Activated CD4-positive, alpha-beta T cell treated with anti-CD3 and anti-CD28 coated beads, Interleukin-2, amount 10 ng/mL, durations not matched to agents 24 days and 14 days (primary cell): ENCODE measurements around the gene PKDREJ. TPM values are rescaled to one million over a fixed set of nuclear protein-coding genes. Genes with fewer than 3 reads are reported as not detected.
"Not testable (repeated sequence)": the region's sequence is repeated elsewhere in the genome, so short reads cannot be mapped to it uniquely, and the experiment has no call there.

Experiments used
- DNase-seq: peaks from one replicate; pipeline ENCODE4 v3.0.0; 2022
- H3K27ac Mint-ChIP-seq: one replicate; pipeline ENCODE4 v1.8.0; 2022; ENCODE audit warnings: mild to moderate bottlenecking, mixed read lengths
- H3K27me3 Mint-ChIP-seq: one replicate; pipeline ENCODE4 v1.8.0; 2022; ENCODE audit warnings: mixed read lengths
- H3K36me3 Mint-ChIP-seq: one replicate; pipeline ENCODE4 v1.8.0; 2022; ENCODE audit warnings: low read depth, mild to moderate bottlenecking, mixed read lengths
- H3K4me1 Mint-ChIP-seq: one replicate; pipeline ENCODE4 v1.8.0; 2021; ENCODE audit warnings: mixed read lengths
- H3K4me3 Mint-ChIP-seq: one replicate; pipeline ENCODE4 v1.8.0; 2022; ENCODE audit warnings: mild to moderate bottlenecking, moderate library complexity, mixed read lengths
- H3K9me3 Mint-ChIP-seq: one replicate; pipeline ENCODE4 v1.8.0; 2021; ENCODE audit warnings: mixed read lengths
- intact Hi-C: fragments of 100-400 bp; cut with micrococcal nuclease; formaldehyde crosslinking; loops from one replicate; pipeline ENCODE4 v1.15.1; 2023
- total RNA-seq: library from RNA; stranded (reverse); gene quantifications from 2 replicates; pipeline ENCODE4 v1.2.3, GENCODE V29; 2022

PKDREJ gene
- total RNA-seq, 1 donor from 2014 or later: not detected

- H3K27me3 Mint-ChIP-seq: peaks cover 64% of the 10 kb centered on the region
These were observed 1.4 kb upstream of the PKDREJ start for GRCh38 chr22:46264520-46264919.

GRCh38 chr22:46262449-46263215 is 511 bp downstream of the PKDREJ start:
- peak; percentile 77 for DNase-seq
- Mint-ChIP-seq H3K27me3 (peaks cover 80% of the 10 kb centered on the region), H3K4me3 (peak overlapping the region; percentile 53), H3K27ac (no peak overlapping the region), H3K9me3 (peaks cover 13% of the 10 kb centered on the region), H3K36me3 (peaks cover 11% of the 10 kb centered on the region), H3K4me1 (peaks cover 6% of the 10 kb centered on the region)
- intact Hi-C loops: no loop called here

More at GRCh38 chr22:46264520-46264919, 1.4 kb upstream of the PKDREJ start:
- H3K27ac Mint-ChIP-seq, intact Hi-C loops, DNase-seq, H3K4me3 Mint-ChIP-seq: not testable (repeated sequence)
- peaks cover 15% of the 10 kb centered on the region for H3K36me3 Mint-ChIP-seq
- H3K9me3 Mint-ChIP-seq: peaks cover 13% of the 10 kb centered on the region
- peaks cover 11% of the 10 kb centered on the region for H3K4me1 Mint-ChIP-seq

GRCh38 chr22:46260038-46260437 is 3.1 kb downstream of the PKDREJ start:
- peaks cover 69% of the 10 kb centered on the region for H3K27me3 Mint-ChIP-seq
- H3K4me3 Mint-ChIP-seq: no peak overlapping the region
- H3K36me3 Mint-ChIP-seq: peaks cover 5% of the 10 kb centered on the region
- no peak for DNase-seq
- H3K4me1 Mint-ChIP-seq: no peaks in the 10 kb centered on the region
- no peak overlapping the region for H3K27ac Mint-ChIP-seq
- H3K9me3 Mint-ChIP-seq: peaks cover 4% of the 10 kb centered on the region
- intact Hi-C loops: no loop called here

GRCh38 chr22:46259374-46259773 is 3.8 kb downstream of the PKDREJ start:
- Mint-ChIP-seq H3K27me3 (peaks cover 65% of the 10 kb centered on the region), H3K36me3 (peaks cover 5% of the 10 kb centered on the region), H3K9me3 (peaks cover 4% of the 10 kb centered on the region), H3K4me3 (no peak overlapping the region), H3K4me1 (peaks cover 2% of the 10 kb centered on the region), H3K27ac (no peak overlapping the region)
- DNase-seq: no peak
- intact Hi-C loops: no loop called here

GRCh38 chr22:46256358-46256958 is 6.7 kb downstream of the PKDREJ start:
- Mint-ChIP-seq H3K9me3 (no peaks in the 10 kb centered on the region), H3K36me3 (peaks cover 2% of the 10 kb centered on the region), H3K27ac (no peak overlapping the region), H3K27me3 (peaks cover 42% of the 10 kb centered on the region), H3K4me3 (no peak overlapping the region), H3K4me1 (peaks cover 13% of the 10 kb centered on the region)
- DNase-seq: no peak
- intact Hi-C loops: no loop called here

GRCh38 chr22:46251816-46252380 is 11.2 kb downstream of the PKDREJ start:
- intact Hi-C loops: loop anchor here (5.0 kb wide), 2 partner anchors 45 to 100 kb away; partner anchors contain the start of genes GTSE1 and PPARA
- Mint-ChIP-seq H3K4me1 (peaks cover 25% of the 10 kb centered on the region), H3K36me3 (peaks cover 2% of the 10 kb centered on the region), H3K9me3 (no peaks in the 10 kb centered on the region), H3K4me3 (peak overlapping the region; percentile 91), H3K27me3 (peaks cover 2% of the 10 kb centered on the region), H3K27ac (peak overlapping the region; percentile 21)
- no peak for DNase-seq

GRCh38 chr22:46251266-46251665 is 11.9 kb downstream of the PKDREJ start:
- Mint-ChIP-seq H3K27ac (peak overlapping the region; percentile 89), H3K9me3 (no peaks in the 10 kb centered on the region), H3K27me3 (no peaks in the 10 kb centered on the region), H3K36me3 (peaks cover 6% of the 10 kb centered on the region), H3K4me1 (peaks cover 26% of the 10 kb centered on the region), H3K4me3 (peak overlapping the region; percentile 91)
- no peak for DNase-seq
- intact Hi-C loops: loop anchor here (5.0 kb wide), 2 partner anchors 46 to 99 kb away; partner anchors contain the start of genes GTSE1 and PPARA

GRCh38 chr22:46250783-46251125 is 12.4 kb downstream of the PKDREJ start:
- peak overlapping the region; percentile 89 for H3K27ac Mint-ChIP-seq
- peak; percentile 75 for DNase-seq
- peaks cover 27% of the 10 kb centered on the region for H3K4me1 Mint-ChIP-seq
- peak overlapping the region; percentile 91 for H3K4me3 Mint-ChIP-seq
- H3K36me3 Mint-ChIP-seq: peaks cover 6% of the 10 kb centered on the region
- intact Hi-C loops: loop anchor here (1.0 to 5.0 kb wide), 3 partner anchors 47 to 127 kb away; partner anchors contain the start of genes GTSE1 and PPARA
- H3K27me3 Mint-ChIP-seq: no peaks in the 10 kb centered on the region
- no peaks in the 10 kb centered on the region for H3K9me3 Mint-ChIP-seq

GRCh38 chr22:46250035-46250782 is 12.9 kb downstream of the PKDREJ start, which contains the start of gene CDPF1:
TSS of gene CDPF1 (minus strand) at chr22:46250293. CDS start at chr22:46248284, 2,009 bp downstream.
- Mint-ChIP-seq H3K27ac (peak within 1 kb of the TSS; percentile 89), H3K27me3 (no peaks in the 10 kb centered on the region), H3K9me3 (no peaks in the 10 kb centered on the region), H3K4me1 (peaks cover 27% of the 10 kb centered on the region), H3K4me3 (peak within 1 kb of the TSS; percentile 91), H3K36me3 (peaks cover 8% of the 10 kb centered on the region)
- peak; percentile 98 for DNase-seq
- intact Hi-C loops: loop anchor here (1.0 to 5.0 kb wide), 3 partner anchors 47 to 127 kb away; partner anchors contain the start of genes GTSE1 and PPARA

GRCh38 chr22:46247443-46247975 is 15.6 kb downstream of the PKDREJ start:
- Mint-ChIP-seq H3K9me3 (no peaks in the 10 kb centered on the region), H3K36me3 (peaks cover 13% of the 10 kb centered on the region), H3K27me3 (no peaks in the 10 kb centered on the region), H3K4me3 (no peak overlapping the region), H3K27ac (no peak overlapping the region), H3K4me1 (peaks cover 20% of the 10 kb centered on the region)
- intact Hi-C loops: no loop called here
- no peak for DNase-seq

GRCh38 chr22:46246178-46246577 is 17.0 kb downstream of the PKDREJ start:
- Mint-ChIP-seq H3K4me1 (peaks cover 12% of the 10 kb centered on the region), H3K27me3 (no peaks in the 10 kb centered on the region), H3K36me3 (peaks cover 15% of the 10 kb centered on the region), H3K27ac (no peak overlapping the region), H3K4me3 (no peak overlapping the region), H3K9me3 (no peaks in the 10 kb centered on the region)
- intact Hi-C loops: no loop called here
- DNase-seq: no peak

- intact Hi-C loops: no loop called here
- DNase-seq: no peak
- Mint-ChIP-seq H3K4me1 (peaks cover 14% of the 10 kb centered on the region), H3K27ac (no peak overlapping the region), H3K36me3 (peaks cover 16% of the 10 kb centered on the region), H3K27me3 (no peaks in the 10 kb centered on the region), H3K4me3 (no peak overlapping the region), H3K9me3 (no peaks in the 10 kb centered on the region)
These were observed 17.6 kb downstream of the PKDREJ start for GRCh38 chr22:46245511-46245910.

- Mint-ChIP-seq H3K36me3 (peaks cover 16% of the 10 kb centered on the region), H3K9me3 (no peaks in the 10 kb centered on the region), H3K4me3 (no peak overlapping the region), H3K4me1 (peaks cover 19% of the 10 kb centered on the region), H3K27ac (no peak overlapping the region), H3K27me3 (no peaks in the 10 kb centered on the region)
- DNase-seq: no peak
- intact Hi-C loops: no loop called here
These were observed 18.4 kb downstream of the PKDREJ start for GRCh38 chr22:46244771-46245170.
